K562 (cell line): Measurements from ENCODE around the gene ACSF2. TPM values are rescaled to one million over a fixed set of nuclear protein-coding genes. Genes with fewer than 3 reads are reported as not detected.
A peak's percentile ranks its signal among the peaks of the same experiment; 100 is the strongest.

Experiments
- ATAC-seq: fragments of 200-7000 bp; cut with Tn5 transposase; 3 replicates; pipeline ENCODE4 v1.9.1; 2020; ENCODE audit warnings: moderate library complexity
- BruUV-seq: library from RNA; stranded (reverse); fragments of 400-500 nt; replicated peaks from 2 replicates; lab custom pipeline; 2021; lab: Mats Ljungman, UMichigan
- CTCF ChIA-PET: fragments of 300-600 bp; formaldehyde crosslinking; extraction: SDS; loops from one replicate; lab custom pipeline; 2021; ENCODE audit warnings: low intra/inter-chr PET ratio; lab: Yijun Ruan, JAX
- POLR2A ChIA-PET: fragments of 300-600, 350-650 bp; sonication (Branson Sonifier 250); formaldehyde crosslinking; extraction: SDS; loops from one replicate; lab custom pipeline; 2021; ENCODE audit warnings: antibody characterized with exemption, inconsistent platforms; lab: Yijun Ruan, JAX
- DNase-seq, 4 experiments: peaks; one replicate each; pipeline versions ENCODE4 v3.0.0 to v3.0.0-alpha.2; 2011 to 2018; ENCODE audit warnings: low spot score in 3 of 4, mixed read lengths in 3 of 4; ENCODE audit errors: extremely low read depth in 1 of 4
- FAIRE-seq: peaks from 2 replicates; lab custom pipeline; 2011; peaks lifted over from hg19 to GRCh38; lab: Jason Lieb, UNC
- H2AFZ ChIP-seq: 2 replicates; pipeline ENCODE4 v1.6.0; 2011; ENCODE audit warnings: low read depth, low read length, control low read depth, inconsistent platforms
- H3K27ac ChIP-seq: fragments of 200-600 bp; 3 replicates; pipeline ENCODE4 v1.8.0; 2011; ENCODE audit warnings: low read depth, mild to moderate bottlenecking, control low read depth, inconsistent platforms, low read length, moderate library complexity, mixed read lengths; ENCODE audit errors: extremely low read depth
- H3K27me3 ChIP-seq, 2 experiments: fragments of 300-600 bp in 1 of 2; 2 replicates in 1 of 2; 3 replicates in 1 of 2; pipeline versions ENCODE4 v1.6.0 to v1.8.0; 2011; ENCODE audit warnings: inconsistent platforms in 2 of 2, low read length in 2 of 2, mild to moderate bottlenecking in 1 of 2, mixed read lengths in 1 of 2, moderate library complexity in 1 of 2; ENCODE audit not compliant: control insufficient read depth in 2 of 2, insufficient read depth in 2 of 2
- H3K36me3 ChIP-seq: fragments of 300-600 bp; 3 replicates; pipeline ENCODE4 v1.8.0; 2011; ENCODE audit warnings: mild to moderate bottlenecking, low read length, inconsistent platforms; ENCODE audit not compliant: control insufficient read depth, insufficient read depth
- H3K4me1 ChIP-seq, 2 experiments: fragments of 200-600 bp in 1 of 2; replicated peaks in 1 of 2; 2 replicates in 1 of 2; 3 replicates in 1 of 2; pipeline versions ENCODE4 v1.5.1 to v1.8.0; 2011; ENCODE audit warnings: inconsistent platforms in 2 of 2, low read length in 2 of 2, mild to moderate bottlenecking in 1 of 2, mixed read lengths in 1 of 2, moderate library complexity in 1 of 2; ENCODE audit not compliant: control insufficient read depth in 2 of 2, insufficient read depth in 2 of 2
- H3K4me2 ChIP-seq: 2 replicates; pipeline ENCODE4 v1.6.1; 2011; ENCODE audit warnings: low read length, control low read depth, inconsistent platforms, mixed read lengths; ENCODE audit not compliant: insufficient read depth
- H3K4me3 ChIP-seq: fragments of 200-600 bp; sonication (generic), shearing (Covaris generic); 2 replicates; pipeline ENCODE4 v1.5.1; 2016; ENCODE audit warnings: control low read depth, inconsistent platforms
- H3K79me2 ChIP-seq: fragments of 200-600 bp; 3 replicates; pipeline ENCODE4 v1.8.0; 2011; ENCODE audit warnings: low read length, inconsistent platforms; ENCODE audit not compliant: control insufficient read depth, insufficient read depth
- H3K9ac ChIP-seq, 2 experiments: 2 replicates each; pipeline versions ENCODE4 v1.6.0 to v1.6.1; 2011; ENCODE audit warnings: low read depth in 2 of 2, low read length in 2 of 2, control low read depth in 1 of 2, inconsistent platforms in 1 of 2, mild to moderate bottlenecking in 1 of 2, mixed read lengths in 1 of 2; ENCODE audit not compliant: insufficient read depth in 1 of 2
- H3K9me1 ChIP-seq: one replicate; pipeline ENCODE4 v1.6.0; 2011; ENCODE audit warnings: inconsistent platforms, mild to moderate bottlenecking, low read length, moderate library complexity; ENCODE audit not compliant: control insufficient read depth, insufficient read depth
- H3K9me3 ChIP-seq: replicated peaks from 2 replicates; pipeline ENCODE4 v1.5.1; 2011; ENCODE audit warnings: low read depth, low read length, inconsistent platforms; ENCODE audit not compliant: control insufficient read depth, insufficient read depth
- H4K20me1 ChIP-seq: replicated peaks from 2 replicates; pipeline ENCODE4 v1.6.1; 2011; ENCODE audit warnings: low read length, inconsistent platforms, mixed read lengths; ENCODE audit not compliant: control insufficient read depth, insufficient read depth
- NR4A1 ChIP-seq, 2 experiments: fragments of 250-450 bp in 1 of 2; fragments of 450-650 bp in 1 of 2; sonication (Bioruptor Pico) in 1 of 2; IDR thresholded peaks; 2 replicates each; pipeline versions ENCODE4 v1.4.0 to v1.6.1; 2016 to 2020; ENCODE audit warnings: mild to moderate bottlenecking in 2 of 2, missing compliant biosample characterization in 1 of 2, missing genetic modification characterization in 1 of 2, moderate library complexity in 1 of 2
- POU5F1 ChIP-seq: fragments of 150-350 bp; IDR thresholded peaks from 2 replicates; pipeline ENCODE4 v1.6.1; 2014; ENCODE audit warnings: borderline replicate concordance, low read length, low read depth, mild to moderate bottlenecking; ENCODE audit not compliant: partially characterized antibody
- ZNF512 ChIP-seq: IDR thresholded peaks from 2 replicates; pipeline ENCODE4 v1.6.1; 2016; ENCODE audit warnings: missing genetic modification characterization, missing compliant biosample characterization
- ZNF740 ChIP-seq, 3 experiments: fragments of 200-800 bp in 1 of 3; sonication (Bioruptor generic) in 1 of 3; sonication (generic) in 1 of 3; formaldehyde crosslinking in 1 of 3; IDR thresholded peaks; 2 replicates each; pipeline versions ENCODE4 v1.6.1 to v1.8.0; 2016 to 2022; ENCODE audit warnings: mild to moderate bottlenecking in 2 of 3, missing compliant biosample characterization in 2 of 3, missing genetic modification characterization in 2 of 3, missing genetic modification reagents in 1 of 3
- WGBS: fragments of 100-300 bp; shearing (Covaris generic); methylation state at CpG from one replicate; pipeline ENCODE4 v1.1.6; 2016; ENCODE audit warnings: low coverage, mixed read lengths; ENCODE audit not compliant: insufficient coverage; ENCODE audit errors: missing lambda C conversion rate; 5-methylcytosine and 5-hydroxymethylcytosine counted together
- in situ Hi-C: fragments of 300-500 bp; cut with MboI; formaldehyde crosslinking; loops from 4 replicates; pipeline ENCODE4 v1.15.0; 2018; ENCODE audit warnings: inconsistent platforms, mixed read lengths
- intact Hi-C: fragments of 100-400 bp; cut with micrococcal nuclease; formaldehyde crosslinking; loops from 2 replicates; pipeline ENCODE4 v1.14.2; 2022
- polyA plus RNA-seq, 8 experiments: library from polyadenylated mRNA; depleted of rRNA in 4 of 8; stranded (reverse) in 5 of 8; unstranded in 3 of 8; fragments of >200 nt; fragmentation: Nextera tagmentation in 2 of 8; fragmentation: Illumina TruSeq in 1 of 8; extraction: Ambion mirVana in 2 of 8; extraction: Trizol in 1 of 8; gene quantifications; 2 replicates each; pipeline versions ENCODE4 v1.2.1 to v1.2.3, GENCODE V29; 2011 to 2014; ENCODE audit warnings: inconsistent platforms in 1 of 8, missing spikeins in 1 of 8
- total RNA-seq, 7 experiments: library from RNA; depleted of rRNA in 6 of 7; stranded (reverse); fragments of >200 nt in 6 of 7; fragmentation: Illumina TruSeq in 2 of 7; extraction: Trizol in 2 of 7; gene quantifications; 2 replicates each; pipeline versions ENCODE4 v1.2.1 to v1.2.3, GENCODE V29; 2011 to 2021; ENCODE audit warnings: low replicate concordance in 1 of 7

Gene ACSF2
- total and polyA plus RNA-seq, 9 of the 15 experiments (the other 6 are each of a cell fraction or from before 2014, with no cell fraction given): 0.89 to 6.1 (median 3.5) TPM

DNA sequence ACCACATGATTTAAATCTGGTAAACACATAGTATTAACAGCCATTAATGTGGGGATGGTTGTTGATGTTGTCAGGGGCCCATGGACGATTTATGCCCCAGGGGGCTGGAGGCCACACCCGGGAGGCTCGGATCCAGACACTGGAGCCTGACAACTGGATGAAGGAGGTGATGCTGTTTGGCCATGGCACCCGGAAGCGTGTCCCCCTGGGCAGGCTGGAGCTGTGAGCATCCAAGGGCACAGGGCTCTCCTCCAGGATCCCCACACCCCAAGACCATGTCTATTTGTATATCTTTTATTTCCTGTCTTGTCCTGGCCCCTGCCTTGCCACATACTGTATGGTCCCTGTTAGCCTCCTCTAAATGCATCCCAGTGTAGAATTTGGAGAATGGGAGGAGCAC lies 57.2 kb downstream of the ACSF2 start:
- H3K9me1 ChIP-seq: no peaks in the 10 kb centered on the region
- intact Hi-C loops: loop anchor here (2.0 to 5.0 kb wide), 4 partner anchors 64 to 359 kb away; partner anchors contain the start of gene SPATA20
- H3K9ac ChIP-seq: peak overlapping the region in 1 of 2 experiments; percentile 67; a peak in 2 of 4 replicates
- in situ Hi-C loops: no loop called here
- ChIA-PET CTCF (interaction anchor here (0.6 to 1.2 kb wide), 5 partner anchors 64 to 358 kb away, joined by 3 to 7 read pairs (median 5); partner anchors contain the start of gene SPATA20), POLR2A (interaction anchor here (1.1 kb wide), 1 partner anchor 39 kb away, joined by 3 read pairs; no protein-coding TSS in a partner anchor)
- H3K27me3 ChIP-seq: no peaks in the 10 kb centered on the region
- FAIRE-seq: no peak
- ATAC-seq: no peak
- 88% methylated on average over 5 of the region's 5 CpGs for WGBS
- no peak overlapping the region for H3K27ac ChIP-seq
- no peak overlapping the region for H2AFZ ChIP-seq
- no peaks in the 10 kb centered on the region for H3K9me3 ChIP-seq
- peaks cover 5 to 21% of the 10 kb centered on the region in 2 experiments; a peak in 4 of 5 replicates for H3K4me1 ChIP-seq
- H4K20me1 ChIP-seq: no peaks in the 10 kb centered on the region
- no peak for DNase-seq
- BruUV-seq: no TSS peak
- H3K36me3 ChIP-seq: peaks cover 53% of the 10 kb centered on the region
- no peak for TF ChIP-seq POU5F1
- no peak for TF ChIP-seq NR4A1 (CRISPR knock-in tag; IDR thresholded peaks at IDR 0.05)
- no peak for TF ChIP-seq NR4A1 (tag; IDR thresholded peaks at IDR 0.05)
- 0 out of 2 replicates have a peak, but pooled peaks have one; percentile 4 for TF ChIP-seq ZNF512 (tag)
- no peak for TF ChIP-seq ZNF740 (CRISPR knock-in tag; IDR thresholded peaks at IDR 0.05)
- TF ChIP-seq ZNF740 (tag; IDR thresholded peaks at IDR 0.05): no peak
- H3K4me3 ChIP-seq: no peak overlapping the region
- peaks cover 18% of the 10 kb centered on the region for H3K79me2 ChIP-seq
- H3K4me2 ChIP-seq: no peak overlapping the region
